Ishikawa (cell line): Measurements from ENCODE around the gene BAHD1.

ENCODE experiments used
- CEBPB ChIP-seq: IDR thresholded peaks from 2 replicates; pipeline ENCODE4 v1.6.1; 2012
- CREB1 ChIP-seq: IDR thresholded peaks from 2 replicates; pipeline ENCODE4 v1.6.1; 2012; ENCODE audit warnings: low read depth
- EGR1 ChIP-seq: IDR thresholded peaks from 2 replicates; pipeline ENCODE4 v1.6.1; 2012
- EP300 ChIP-seq: IDR thresholded peaks from 2 replicates; pipeline ENCODE4 v1.6.1; 2012; ENCODE audit warnings: borderline replicate concordance
- FOXM1 ChIP-seq: IDR thresholded peaks from 2 replicates; pipeline ENCODE4 v1.6.1; 2012; ENCODE audit warnings: low read depth, borderline replicate concordance
- MAX ChIP-seq: IDR thresholded peaks from 2 replicates; pipeline ENCODE4 v1.6.1; 2012
- NFIC ChIP-seq: IDR thresholded peaks from 2 replicates; pipeline ENCODE4 v1.6.1; 2012
- RAD21 ChIP-seq: IDR thresholded peaks from 2 replicates; pipeline ENCODE4 v1.6.1; 2012; ENCODE audit warnings: low read depth
- REST ChIP-seq: IDR thresholded peaks from 2 replicates; pipeline ENCODE4 v1.6.1; 2012; ENCODE audit warnings: low read depth, mild to moderate bottlenecking
- TAF1 ChIP-seq: IDR thresholded peaks from 2 replicates; pipeline ENCODE4 v1.6.1; 2012; ENCODE audit warnings: low read depth, mild to moderate bottlenecking
- TCF12 ChIP-seq: IDR thresholded peaks from 2 replicates; pipeline ENCODE4 v1.6.1; 2012; ENCODE audit warnings: low read depth
- TEAD4 ChIP-seq: IDR thresholded peaks from 2 replicates; pipeline ENCODE4 v1.6.1; 2012
- YY1 ChIP-seq: IDR thresholded peaks from 2 replicates; pipeline ENCODE4 v1.6.1; 2012; ENCODE audit warnings: low read depth
- ZBTB7A ChIP-seq: IDR thresholded peaks from 2 replicates; pipeline ENCODE4 v1.6.1; 2012; ENCODE audit warnings: low read depth
- TF ChIP-seq, protein P1 (sequence below): IDR thresholded peaks from 2 replicates; pipeline ENCODE4 v1.6.1; 2012

The BAHD1 gene

DNA sequence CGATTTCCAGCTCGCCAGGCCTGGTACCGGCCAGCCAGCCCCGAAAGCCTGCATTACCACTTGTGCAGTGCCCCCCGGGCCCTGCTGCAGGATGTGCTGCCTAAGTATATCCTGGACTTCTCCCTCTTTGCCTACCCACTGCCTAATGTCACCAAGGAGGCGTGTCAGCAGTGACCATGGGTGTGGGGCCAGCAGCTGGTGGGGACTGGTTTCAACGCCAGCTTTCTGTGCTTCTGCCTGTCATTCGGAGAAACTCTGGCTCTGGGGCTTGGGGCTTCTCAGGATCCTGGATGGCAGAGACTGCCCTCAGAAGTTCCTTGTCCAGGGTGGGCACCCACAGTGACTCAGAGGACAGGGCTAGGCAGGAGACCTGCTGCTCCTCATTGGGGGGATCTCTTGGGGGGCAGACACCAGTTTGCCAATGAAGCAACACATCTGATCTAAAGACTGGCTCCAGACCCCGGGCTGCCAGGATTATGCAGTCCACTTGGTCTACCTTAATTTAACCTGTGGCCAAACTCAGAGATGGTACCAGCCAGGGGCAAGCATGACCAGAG, 31.5 kb downstream of the BAHD1 start:
- no peak for TF ChIP-seq TAF1
- no peak for TF ChIP-seq REST
- TF ChIP-seq, protein P1, sequence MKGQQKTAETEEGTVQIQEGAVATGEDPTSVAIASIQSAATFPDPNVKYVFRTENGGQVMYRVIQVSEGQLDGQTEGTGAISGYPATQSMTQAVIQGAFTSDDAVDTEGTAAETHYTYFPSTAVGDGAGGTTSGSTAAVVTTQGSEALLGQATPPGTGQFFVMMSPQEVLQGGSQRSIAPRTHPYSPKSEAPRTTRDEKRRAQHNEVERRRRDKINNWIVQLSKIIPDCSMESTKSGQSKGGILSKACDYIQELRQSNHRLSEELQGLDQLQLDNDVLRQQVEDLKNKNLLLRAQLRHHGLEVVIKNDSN: no peak

GRCh38 chr15:40474581-40474980, 33.8 kb downstream of the BAHD1 start:
- no peak for TF ChIP-seq CEBPB
- TF ChIP-seq TEAD4: no peak
- TF ChIP-seq TCF12: no peak
- TF ChIP-seq NFIC: no peak
- TF ChIP-seq TAF1: no peak
- no peak for TF ChIP-seq REST
- no peak for TF ChIP-seq MAX
- TF ChIP-seq FOXM1: no peak
- no peak for TF ChIP-seq RAD21
- TF ChIP-seq, protein P1: no peak
- TF ChIP-seq CREB1: no peak
- TF ChIP-seq ZBTB7A: no peak
- TF ChIP-seq EGR1: no peak
- TF ChIP-seq EP300: no peak
- TF ChIP-seq YY1: no peak

- TF ChIP-seq NFIC (0 out of 2 replicates have a peak, but pooled peaks have one; percentile 7), FOXM1 (no peak)
Measured at GRCh38 chr15:40477642-40478327, 37.0 kb downstream of the BAHD1 start.

DNA sequence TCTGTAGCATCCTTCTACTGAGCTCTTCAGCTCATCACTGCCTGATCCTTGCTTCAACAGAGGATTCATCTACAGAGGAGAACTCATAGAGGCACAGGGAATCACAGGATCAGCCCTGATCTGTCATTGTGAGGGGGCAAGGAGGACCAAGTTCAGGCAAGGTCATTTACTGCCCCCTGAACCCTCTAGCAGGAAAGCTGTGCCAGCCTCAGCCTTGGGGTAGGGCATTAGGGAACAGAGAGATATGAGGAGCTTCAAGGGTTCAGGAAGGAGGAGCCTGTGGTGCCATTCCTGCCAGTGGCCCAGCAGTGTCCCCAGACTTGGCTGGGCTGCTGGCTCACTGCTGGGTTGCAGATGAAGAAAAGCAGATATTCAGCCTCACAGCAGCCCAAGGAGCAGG, 38.3 kb downstream of the BAHD1 start:
- TF ChIP-seq FOXM1: no peak
- no peak for TF ChIP-seq CREB1
- no peak for TF ChIP-seq NFIC
- TF ChIP-seq YY1: no peak
- no peak for TF ChIP-seq ZBTB7A
- no peak for TF ChIP-seq RAD21
- no peak for TF ChIP-seq TAF1
- TF ChIP-seq CEBPB: no peak
- TF ChIP-seq, protein P1: no peak

DNA sequence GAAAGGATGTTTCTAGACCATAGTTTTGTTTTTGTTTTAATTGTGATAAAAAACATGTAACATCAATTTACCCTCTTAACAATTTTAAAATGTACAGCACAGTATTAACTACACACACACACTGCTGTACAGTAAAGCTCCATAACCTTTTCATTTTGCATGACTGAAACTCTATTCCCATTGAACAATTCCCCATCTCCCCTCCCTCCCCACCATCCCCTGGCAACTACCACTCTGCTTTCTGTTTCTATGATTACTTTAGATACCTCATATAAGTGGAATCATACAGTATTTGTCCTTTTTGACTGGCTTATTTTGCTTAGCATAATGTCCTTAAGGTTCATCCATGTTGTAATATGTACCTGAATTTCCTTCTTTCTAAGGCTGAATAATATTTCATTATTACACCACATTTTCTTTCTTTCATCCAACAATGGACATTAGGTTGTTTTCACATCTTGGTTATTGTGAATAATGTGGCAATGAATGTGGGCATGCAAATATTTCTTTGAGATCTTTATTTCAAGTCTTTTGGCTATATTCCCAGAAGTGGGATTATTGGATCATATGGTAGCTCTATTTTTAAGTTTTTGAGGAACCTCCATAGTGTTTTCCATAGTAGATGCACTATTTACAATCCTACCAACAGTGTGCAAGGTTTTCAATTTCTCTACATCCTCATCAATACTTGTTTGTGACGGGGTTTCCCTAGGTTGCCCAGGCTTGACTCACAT, 40.8 kb downstream of the BAHD1 start:
- TF ChIP-seq FOXM1: no peak
- no peak for TF ChIP-seq TEAD4
- no peak for TF ChIP-seq TCF12
- no peak for TF ChIP-seq CEBPB
- TF ChIP-seq ZBTB7A: no peak
- TF ChIP-seq EP300: no peak
- no peak for TF ChIP-seq RAD21
- no peak for TF ChIP-seq TAF1
- TF ChIP-seq MAX: no peak
- no peak for TF ChIP-seq REST
- TF ChIP-seq, protein P1: no peak
- no peak for TF ChIP-seq CREB1
- TF ChIP-seq EGR1: no peak
- no peak for TF ChIP-seq NFIC
- no peak for TF ChIP-seq YY1
